ENCODE measurements around the gene ATP12A.

The ATP12A gene

DNA sequence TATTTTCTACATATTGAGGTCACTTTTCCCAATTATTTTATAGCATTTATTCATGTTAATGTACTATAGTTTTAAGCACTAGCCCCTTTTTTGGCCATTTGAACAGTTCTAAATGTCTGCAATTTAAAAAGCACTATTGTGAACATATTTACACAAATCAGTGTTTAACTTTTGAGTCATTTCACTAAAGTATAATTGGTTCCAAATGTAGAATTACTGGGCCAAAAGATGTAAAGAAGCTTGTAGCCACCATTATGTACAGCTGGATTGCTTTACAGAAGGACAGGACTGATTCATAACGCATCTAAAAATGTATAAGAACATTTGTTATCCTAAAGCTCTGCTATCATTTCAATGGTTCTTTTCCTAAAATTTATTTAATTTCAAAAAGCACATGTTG lies 16.6 kb upstream of the ATP12A start:
- no peak for DNase-seq

DNA sequence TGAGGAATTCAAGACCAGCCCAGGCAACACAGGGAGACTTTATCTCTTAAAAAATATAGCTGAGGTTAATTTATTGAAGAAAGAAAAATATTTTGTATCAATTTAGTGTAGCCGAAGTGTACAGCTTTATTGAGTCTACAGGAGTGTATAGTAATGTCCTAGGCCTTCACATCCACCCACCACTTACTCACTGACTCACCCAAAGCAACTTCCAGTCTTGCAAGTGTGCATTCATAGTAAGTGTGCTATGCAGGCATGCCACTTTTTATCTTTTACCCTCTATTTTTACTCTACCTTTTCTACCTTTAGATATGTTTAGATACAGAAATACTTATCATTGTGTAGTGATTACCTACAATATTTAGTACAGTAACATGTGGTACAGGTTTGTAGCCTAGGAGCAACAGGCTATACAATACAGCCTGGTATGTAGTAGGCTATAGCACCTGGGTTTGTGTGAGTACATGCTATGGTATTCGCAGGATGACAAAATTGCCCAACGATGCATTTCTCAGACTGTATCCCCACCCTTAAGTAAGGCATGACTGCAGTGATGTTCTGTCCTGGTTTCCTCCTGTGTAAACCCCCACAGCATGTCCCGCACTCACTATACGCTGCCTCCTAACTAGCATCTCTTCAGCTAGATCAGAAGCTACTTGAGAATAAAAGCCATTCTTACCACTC lies 15.3 kb upstream of the ATP12A start:
- no peak for DNase-seq

DNA sequence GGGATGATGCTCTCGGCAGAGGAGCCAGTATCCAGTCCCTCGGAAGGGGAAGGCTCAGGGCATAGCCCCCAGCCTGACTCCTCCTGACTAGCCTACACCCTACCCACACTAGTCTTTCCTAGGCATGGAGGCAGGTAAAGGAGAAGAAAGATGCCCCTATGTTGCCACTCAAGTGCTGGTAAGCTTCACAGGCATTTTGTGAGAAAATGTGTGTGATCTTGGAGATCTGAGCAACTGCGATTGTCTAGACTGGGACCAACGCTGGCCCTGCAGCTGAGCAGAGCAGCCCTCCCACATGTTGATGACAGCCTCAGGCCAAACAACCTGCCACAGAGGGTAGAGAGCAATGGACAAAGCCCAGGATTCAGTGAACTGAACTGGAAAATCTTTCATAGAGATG lies 11.7 kb upstream of the ATP12A start:
- DNase-seq = no peak

DNA sequence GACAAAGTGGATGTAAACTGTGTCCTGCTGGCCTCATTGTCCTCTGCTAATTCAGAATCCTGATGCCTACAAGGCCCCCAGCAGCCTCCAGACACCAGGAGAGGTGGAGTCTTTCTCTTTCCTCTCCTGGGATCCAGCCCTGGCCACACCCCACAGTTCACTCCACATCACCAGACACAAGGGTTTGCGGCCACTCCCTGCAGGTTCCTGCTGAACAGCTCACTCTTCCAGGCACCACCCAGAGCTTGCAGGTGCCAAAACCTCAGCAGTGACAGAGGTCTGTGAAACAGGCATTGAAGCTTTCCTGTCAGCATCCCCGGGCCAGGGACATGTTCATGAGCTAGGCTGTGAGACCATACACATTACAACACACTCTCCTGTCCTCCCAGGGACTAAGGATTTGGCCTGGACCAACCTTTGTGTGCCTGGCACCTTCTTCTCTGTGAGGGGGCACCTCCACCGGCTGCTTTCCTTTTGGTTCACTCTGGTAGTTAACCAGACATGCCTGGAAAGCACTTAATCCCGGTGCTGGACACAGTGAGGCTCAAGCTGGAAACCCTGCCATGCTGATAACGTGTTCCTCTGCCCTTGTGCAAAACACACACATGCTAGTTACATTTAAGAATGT lies 11.1 kb upstream of the ATP12A start:
- no peak for DNase-seq

DNA sequence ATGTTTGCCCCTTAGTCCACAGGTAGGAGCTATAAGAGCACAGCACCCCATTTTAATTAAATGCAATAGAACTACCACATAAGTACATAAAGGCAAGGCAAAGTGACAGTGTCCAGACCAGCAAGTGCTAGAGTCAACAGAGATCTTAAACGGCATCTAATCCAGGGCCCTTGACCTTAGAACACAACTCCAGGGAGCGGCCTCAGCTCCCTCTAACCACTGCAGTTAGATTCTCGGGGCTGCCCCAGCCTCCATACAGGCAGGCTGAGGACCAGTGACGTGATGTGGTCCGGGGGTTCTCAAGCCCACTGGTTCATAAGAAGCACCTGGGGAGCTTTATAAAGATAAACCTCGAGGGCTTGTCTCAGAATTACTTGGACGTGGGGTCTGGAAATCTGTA lies 10.0 kb upstream of the ATP12A start:
- no peak for DNase-seq

DNA sequence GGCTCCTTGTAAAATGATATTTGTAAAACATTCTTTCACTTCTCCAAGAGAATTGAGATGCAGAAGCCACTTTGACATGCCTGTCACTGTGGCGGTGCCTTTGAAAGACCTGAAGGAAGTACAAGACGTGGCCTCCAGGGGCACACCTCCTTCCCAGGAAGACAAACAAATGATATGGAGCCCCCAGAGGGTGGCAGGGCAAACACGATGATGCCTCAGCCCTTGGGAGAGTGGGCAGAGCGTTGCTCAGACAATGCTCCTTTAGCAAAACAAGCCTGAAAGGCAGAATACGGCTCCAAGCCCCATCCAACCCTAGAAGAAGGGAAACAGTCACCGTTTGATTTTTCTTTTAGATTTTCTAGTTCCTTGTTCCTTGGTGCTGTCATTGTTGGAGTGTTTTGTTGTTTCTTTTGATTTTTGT lies 9.2 kb upstream of the ATP12A start:
- no peak for DNase-seq

DNA sequence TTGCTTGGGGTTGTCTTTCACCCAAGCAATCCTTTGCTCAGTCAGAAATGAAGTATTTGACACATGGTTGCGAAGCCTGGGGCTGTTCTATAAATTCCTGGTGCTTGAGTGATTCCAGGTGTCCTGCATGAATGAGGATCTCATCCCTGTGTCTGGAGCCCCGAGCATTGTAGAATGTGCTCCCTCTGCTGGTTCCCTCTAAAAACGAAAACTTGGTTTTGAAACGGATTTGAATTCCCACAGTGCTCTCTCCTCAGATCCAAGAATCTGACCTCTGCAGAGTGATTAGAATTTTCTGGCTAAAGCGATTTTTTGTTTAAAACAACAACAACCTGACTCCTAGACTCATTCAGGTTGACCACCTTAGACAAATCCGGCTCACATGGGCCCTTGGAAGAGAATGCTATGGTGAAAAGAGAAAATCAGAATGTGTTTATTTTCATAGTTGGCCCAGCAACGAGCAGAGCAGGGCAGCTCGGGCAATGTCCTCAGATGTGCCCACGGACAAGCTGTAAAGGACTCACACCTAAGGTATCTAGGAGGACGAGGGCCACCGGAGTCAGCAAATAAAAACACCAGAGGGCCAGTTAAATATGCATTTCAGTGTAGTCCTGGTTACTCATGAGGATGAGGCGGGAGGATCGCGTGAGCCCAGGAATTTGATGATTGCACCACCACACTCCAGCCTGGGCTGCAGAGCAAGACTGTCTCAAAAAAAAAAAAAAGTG lies 8.7 kb upstream of the ATP12A start:
- DNase-seq = peak in 1 of 2 experiments; percentile 33

DNA sequence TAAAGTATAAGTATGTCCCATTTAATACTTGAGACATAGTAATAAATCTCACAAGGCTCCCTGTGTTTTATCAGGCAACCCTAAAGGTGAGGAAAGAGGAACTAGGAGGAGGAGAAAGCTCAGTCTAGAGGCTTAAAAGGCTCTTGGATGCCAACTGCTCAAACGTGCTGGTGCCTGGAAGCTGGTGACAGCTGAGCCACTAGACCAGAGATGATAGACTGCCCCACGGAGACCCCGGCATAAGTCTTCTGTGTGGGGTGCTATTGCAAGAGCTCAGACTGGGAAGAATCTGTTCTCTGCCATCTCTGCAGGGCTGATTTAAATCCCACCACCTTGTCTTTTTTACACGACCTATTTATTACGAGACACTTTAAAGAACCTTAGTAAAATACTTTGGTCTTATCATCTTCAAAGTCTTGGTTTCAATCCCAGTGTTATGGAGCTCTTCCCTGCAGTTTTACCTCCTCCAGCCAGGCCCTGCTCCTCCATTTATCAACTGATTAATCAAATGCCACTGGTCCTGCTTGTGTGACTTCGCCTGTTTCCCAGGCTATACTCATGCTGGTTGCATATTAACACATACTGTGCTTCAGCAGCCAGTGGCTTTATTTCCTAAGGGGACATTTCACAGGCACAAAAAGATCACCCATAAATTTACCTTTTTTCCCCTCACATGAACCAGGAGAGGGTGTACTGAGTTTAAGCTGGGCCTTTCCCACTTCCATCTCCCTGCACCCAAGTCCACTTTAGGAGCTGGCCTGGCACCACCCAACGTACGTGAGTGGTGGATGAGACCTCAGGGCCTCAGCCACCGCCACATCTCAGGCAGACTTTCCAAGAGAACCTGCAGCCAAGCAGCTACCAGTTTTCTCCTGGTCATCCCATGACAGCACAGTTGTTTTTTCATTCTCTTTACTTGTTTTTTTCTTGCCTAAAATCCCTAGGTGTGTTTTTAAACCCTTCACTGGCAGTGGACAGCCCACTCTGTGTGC lies 7.8 kb upstream of the ATP12A start:
- no peak for DNase-seq

DNA sequence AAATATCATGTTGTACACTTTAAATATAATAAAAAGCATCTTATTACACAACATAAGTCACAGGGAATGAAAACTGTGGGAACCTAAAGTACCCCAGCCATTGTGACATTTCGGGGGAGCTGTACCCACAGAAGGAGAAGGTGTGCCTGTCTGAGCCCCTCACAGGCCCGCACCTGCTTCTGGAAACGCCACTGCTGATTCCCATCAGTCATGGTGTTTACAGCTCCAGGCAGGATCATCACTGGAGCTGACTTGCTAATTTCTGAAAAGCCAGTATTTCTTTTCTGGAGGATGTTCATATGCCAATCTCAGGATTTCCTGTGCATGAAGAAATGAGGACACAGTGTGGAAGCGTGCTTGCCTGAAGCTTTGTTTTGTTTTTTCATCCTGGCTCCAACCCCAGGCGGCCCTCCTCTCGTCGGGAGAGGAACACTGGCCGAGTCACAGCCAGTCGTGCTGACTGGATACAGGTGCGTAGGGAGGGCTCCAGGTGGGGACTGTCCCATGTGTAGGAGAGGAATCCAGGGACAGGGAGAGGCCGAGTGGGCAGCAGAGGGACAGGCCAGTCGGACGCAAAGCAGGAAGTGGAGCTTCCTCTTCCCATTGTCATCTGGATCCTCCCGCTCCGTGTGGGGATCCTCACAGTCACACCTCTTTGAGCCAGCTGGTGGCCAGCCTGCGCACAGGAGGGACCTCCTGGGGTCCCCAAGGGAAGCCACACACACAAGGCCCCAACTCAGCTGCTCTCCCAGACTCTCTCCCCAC lies 4.2 kb upstream of the ATP12A start:
- no peak for DNase-seq

DNA sequence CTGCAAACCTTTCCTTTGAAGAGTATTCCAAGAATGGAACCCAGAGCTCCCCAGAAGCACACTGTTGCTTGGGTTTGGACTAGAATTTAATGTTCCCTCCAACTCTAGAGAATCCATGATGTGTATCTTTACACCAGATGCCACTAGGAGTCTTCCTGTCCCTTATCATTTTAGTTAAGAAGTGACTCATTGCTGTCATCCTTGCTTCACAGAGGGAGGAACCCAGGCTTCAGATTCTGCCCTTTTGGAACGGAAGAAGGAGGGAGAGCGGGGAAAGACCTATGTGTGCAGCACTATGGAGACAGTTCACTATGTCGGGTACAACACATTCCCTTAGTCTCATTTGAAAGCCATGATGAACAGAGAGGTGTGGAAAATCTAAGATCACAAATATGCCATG lies 2.1 kb upstream of the ATP12A start:
- DNase-seq = no peak

DNA sequence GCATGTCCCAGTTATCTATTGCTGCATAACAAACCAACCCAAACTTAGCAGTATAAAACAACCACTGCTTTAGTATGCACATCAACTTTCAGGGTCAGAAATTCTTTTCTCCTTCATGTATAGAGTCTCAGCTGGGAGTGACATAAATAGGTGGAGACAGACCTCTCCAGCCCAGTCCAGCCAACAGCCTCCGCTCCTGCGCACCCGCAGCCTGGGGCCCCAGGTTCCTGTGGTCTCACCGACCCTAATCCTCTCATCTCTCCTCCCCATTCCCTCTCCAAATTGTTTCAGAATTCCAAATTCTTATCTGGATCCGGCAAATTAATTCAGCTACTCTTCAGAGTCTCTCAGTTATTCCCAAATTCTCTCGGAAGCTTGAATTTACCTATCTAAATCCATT lies 522 bp upstream of the ATP12A start:
- no peak for DNase-seq

DNA sequence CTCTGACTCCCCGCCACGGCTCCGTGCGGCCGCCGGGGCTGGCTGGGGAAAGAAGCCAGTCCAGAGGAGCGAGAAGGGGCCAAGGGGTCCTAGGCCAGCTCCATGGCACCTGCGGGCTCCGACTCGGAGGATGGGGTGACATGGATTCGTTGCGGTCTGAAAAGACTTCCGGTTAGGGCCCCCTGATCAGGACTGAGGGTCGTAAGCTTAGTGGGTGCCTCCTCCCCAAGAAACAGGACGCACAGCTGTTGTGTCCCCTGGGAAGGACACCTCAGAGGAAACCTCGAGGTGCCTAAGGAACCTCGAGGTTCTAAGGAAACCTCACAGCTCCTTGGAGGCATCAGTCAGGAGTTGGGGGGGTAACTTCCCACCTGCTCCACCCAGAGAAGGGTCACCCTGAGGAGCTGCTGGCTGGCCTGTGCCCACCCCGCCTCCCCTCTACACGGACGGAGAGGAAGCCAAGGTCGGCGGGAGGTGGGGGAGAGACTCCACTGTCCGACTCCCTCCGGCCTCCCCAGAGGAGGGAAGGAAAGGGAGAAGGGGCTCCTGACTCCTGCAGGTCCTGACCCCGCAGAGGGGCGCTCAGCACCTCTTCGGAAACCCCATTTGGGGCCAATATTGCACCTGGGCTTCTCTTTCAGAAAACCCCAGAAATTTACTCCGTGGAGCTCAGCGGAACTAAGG lies 855 bp downstream of the ATP12A start:
- DNase-seq = no peak

DNA sequence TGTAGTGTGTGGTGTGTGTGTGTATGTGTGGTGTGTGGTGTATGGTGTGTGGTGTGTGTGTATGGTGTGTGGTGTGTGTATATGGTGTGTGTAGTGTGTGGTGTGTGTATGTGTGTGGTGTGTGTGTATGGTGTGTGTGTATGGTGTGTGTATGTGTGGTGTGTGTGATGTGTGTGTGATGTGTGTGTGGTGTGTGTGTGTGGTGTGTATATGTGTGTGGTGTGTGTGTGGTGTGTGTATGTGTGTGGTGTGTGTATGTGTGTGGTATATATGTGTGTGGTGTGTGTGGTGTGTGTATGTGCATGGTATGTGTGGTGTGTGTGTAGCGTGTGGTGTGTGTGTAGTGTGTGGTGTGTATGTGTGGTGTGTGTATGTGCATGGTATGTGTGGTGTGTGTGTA lies 1.7 kb downstream of the ATP12A start:
- DNase-seq = no peak

DNA sequence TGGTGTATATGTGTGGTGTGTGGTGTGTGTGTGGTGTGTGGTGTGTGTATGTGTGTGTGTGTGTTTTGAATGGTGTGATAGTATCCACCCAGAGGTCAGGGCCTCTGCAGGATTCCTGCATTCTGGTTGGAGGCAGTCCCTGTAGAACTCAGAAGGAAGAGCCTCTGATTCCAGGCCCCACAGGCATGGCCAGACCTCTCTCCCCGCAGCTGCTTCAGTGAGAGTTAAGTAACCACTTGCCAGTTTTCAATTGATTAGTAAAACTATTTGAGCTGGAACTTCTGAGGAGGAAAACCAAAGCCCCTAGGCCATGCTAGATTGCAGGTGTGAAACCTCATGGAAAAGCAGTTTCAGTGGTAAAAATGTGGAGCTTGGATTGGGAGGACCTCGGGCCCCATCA lies 2.1 kb downstream of the ATP12A start:
- no peak for DNase-seq

DNA sequence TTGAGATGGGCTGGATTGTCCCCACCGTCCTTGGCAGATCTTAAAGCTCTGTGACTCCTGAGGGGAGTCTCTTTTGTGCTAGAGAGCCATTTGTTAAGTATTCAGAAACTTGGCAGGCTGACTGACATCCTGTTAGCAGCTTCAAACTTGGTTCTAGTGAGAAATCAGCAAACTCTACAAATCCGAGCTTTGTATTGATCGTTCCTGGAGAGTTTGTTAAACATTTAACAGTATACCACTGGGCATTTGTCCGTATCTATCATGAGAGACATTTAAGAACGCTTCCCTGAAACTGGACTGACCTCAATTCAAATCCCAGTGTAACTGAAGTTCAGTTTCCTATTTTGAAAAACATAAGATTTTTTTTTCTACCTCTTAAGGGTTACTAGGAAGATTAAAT lies 3.1 kb downstream of the ATP12A start:
- DNase-seq = no peak

DNA sequence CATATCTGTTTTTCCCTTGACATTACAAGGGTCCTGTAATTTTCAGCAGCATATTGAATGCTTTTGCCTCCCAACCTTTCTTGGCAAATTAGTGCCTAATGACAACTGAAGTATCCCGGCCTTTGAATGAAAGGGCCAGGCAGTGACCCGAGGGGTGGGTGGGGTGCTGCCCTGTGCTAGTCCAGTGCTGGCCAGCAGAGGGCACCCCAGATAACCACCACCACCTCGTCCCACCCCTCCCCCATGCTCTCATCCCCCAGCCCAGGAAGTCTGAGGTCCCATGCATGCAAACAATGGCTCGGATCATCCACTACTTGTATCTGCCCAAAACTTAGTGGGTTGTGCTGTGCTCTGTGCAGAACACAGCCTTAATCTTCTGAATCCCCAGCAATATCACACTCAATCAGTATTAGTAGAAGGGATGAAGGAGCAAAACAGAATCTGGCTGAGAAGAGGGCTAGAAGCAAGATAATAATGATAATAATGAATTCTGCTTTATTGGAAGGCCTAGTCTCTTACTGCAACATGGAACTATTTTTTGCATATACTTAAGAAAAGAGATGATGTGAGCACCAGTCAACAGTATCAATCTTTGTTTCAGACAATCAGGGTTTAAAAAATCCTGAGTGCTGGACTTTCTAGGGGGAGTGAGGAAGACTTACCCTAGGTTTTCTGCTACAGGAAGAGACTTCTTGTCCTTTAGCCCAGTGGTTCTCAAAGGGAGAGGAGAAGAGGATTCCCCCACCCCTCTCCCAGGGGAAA lies 3.8 kb downstream of the ATP12A start:
- peak; percentile 4 to 28 for DNase-seq

DNA sequence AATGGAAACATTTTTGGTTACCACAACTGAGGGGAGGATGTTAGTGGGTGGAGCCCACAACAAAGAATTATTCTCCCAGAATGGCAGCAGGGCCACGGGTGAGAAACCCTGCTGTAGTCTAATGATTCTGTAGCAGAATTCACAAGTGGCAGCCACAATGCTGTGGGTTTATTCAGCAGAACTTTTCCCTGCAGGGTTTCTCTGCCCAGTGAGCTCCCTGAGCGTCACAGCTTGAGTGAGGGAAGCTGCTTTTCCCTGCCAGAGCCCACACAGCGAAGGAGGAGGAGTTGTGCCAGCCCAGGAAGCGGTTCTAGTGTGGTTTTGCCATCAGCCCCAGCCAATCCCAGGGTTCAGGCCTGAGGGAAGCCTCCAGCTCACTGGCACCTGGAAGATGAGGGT lies 4.4 kb downstream of the ATP12A start:
- no peak for DNase-seq

DNA sequence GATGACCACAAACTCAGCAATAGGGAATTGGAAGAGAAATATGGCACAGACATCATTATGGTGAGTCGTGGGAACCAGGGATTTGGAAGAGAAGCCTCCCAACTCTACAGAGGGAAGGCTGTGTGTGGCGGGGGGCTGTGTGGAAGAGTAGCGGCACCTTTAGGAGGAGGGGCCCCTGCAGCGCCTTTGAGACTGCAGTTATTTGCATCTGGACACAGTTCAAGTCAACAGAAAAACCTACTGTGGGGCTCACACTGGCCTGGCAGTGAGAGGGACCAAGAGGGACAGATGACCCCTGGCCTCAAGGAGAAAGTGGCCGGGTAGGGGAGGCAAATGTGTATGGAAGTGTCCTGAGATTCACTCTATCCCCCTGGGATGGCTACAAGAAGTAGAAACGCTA lies 5.1 kb downstream of the ATP12A start:
- no peak for DNase-seq

DNA sequence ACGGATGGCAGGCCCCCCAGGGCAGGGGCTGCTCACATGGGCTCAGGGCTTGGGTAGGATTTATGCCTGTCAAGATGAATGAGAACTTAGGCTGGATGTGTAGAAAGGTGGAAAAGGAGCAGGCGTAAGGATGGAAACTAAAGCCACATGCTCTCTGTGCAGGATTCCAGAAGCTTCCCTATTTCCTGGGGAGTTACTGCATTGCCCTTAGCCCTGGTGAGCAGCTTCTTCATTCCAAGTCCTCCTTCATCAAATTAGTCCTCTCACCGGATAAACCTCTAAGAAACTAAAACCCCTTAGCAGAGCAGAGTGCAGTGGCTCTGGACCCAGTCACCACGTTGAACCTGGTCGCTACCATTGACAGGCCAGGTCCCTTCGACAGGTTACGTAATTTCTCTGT lies 7.4 kb downstream of the ATP12A start:
- DNase-seq = no peak

DNA sequence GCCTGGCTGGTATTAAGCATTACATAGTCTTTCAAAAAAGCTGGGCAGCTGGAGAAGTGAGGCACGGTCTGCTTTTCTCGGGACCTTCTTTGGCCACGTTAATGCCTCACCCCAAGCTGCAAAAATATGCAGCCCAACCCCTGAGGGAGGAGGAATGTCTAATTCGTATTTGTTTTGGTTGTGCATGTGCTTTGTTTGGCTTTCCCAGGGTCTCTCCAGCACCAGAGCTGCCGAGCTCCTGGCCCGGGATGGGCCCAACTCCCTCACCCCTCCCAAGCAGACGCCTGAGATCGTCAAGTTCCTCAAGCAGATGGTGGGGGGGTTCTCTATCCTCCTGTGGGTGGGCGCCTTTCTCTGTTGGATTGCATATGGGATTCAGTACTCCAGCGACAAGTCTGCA lies 7.9 kb downstream of the ATP12A start:
- no peak for DNase-seq

DNA sequence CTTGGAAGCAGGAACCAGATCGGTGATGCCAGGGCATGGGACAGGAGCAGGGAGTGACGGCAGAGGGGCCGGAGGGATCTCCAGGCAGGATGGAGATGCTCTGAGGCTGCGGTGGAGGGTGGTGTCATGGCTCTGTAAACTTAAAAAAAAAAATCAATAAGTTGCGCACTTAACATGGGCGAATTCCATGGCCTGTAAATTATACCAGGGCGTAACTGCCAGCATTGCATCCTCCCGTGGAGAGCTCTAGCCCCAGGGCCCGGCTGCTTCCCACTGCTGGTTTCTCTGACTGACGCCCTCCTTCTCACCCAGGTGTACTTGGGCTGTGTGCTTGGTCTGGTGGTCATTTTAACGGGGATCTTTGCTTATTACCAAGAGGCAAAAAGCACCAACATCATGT lies 8.7 kb downstream of the ATP12A start:
- DNase-seq = no peak
